Fibroblast of the aortic adventitia (primary cell): ENCODE measurements around the gene IMMP2L. TPM values are rescaled to one million over a fixed set of nuclear protein-coding genes. Genes with fewer than 3 reads are reported as not detected.

Experiments used
- DNase-seq: peaks from one replicate; pipeline ENCODE4 v3.0.0-alpha.2; 2010; ENCODE audit warnings: low read depth
- H3K4me3 ChIP-seq: 2 replicates; pipeline ENCODE4 v1.5.1; 2011; ENCODE audit warnings: low read depth, mild to moderate bottlenecking, control low read depth, low read length, moderate library complexity
- CTCF ChIP-seq: IDR thresholded peaks from 2 replicates; pipeline ENCODE4 v1.5.1; 2011; ENCODE audit warnings: mild to moderate bottlenecking, low read length, control low read depth, inconsistent platforms; ENCODE audit not compliant: insufficient read depth
- total RNA-seq: library from RNA; depleted of rRNA; stranded (reverse); fragments of >200 nt; gene quantifications from 2 replicates; pipeline ENCODE4 v1.2.3, GENCODE V29; 2012; ENCODE audit warnings: low replicate concordance

Gene IMMP2L
- total RNA-seq, 1 donor, result 9.9 TPM

GRCh38 chr7:110852156-110852940 lies 709.9 kb downstream of the IMMP2L start:
- DNase-seq, result peak; percentile 2
- no peak for TF ChIP-seq CTCF
- no peak overlapping the region for H3K4me3 ChIP-seq

GRCh38 chr7:110850224-110850623 lies 712.1 kb downstream of the IMMP2L start:
- no peak for DNase-seq
- no peak for TF ChIP-seq CTCF
- no peak overlapping the region for H3K4me3 ChIP-seq

- DNase-seq, result no peak
- no peak overlapping the region for H3K4me3 ChIP-seq
- TF ChIP-seq CTCF, result no peak
Observed at GRCh38 chr7:110842796-110843195, 719.5 kb downstream of the IMMP2L start.

- no peak for DNase-seq
- no peak for TF ChIP-seq CTCF
- no peak overlapping the region for H3K4me3 ChIP-seq
Observed at GRCh38 chr7:110841840-110842545, 720.3 kb downstream of the IMMP2L start.

- H3K4me3 ChIP-seq, result no peak overlapping the region
- DNase-seq, result peak; percentile 11
- no peak for TF ChIP-seq CTCF
Observed at GRCh38 chr7:110839866-110840265, 722.4 kb downstream of the IMMP2L start.

- no peak overlapping the region for H3K4me3 ChIP-seq
- DNase-seq, result no peak
- no peak for TF ChIP-seq CTCF
Observed at GRCh38 chr7:110835849-110836248, 726.4 kb downstream of the IMMP2L start.
